ENCODE data around the gene ANKRD27.

GRCh38 chr19:32669310-32669709 is 5.7 kb downstream of the ANKRD27 start:
- TF ChIP-seq, protein P1, sequence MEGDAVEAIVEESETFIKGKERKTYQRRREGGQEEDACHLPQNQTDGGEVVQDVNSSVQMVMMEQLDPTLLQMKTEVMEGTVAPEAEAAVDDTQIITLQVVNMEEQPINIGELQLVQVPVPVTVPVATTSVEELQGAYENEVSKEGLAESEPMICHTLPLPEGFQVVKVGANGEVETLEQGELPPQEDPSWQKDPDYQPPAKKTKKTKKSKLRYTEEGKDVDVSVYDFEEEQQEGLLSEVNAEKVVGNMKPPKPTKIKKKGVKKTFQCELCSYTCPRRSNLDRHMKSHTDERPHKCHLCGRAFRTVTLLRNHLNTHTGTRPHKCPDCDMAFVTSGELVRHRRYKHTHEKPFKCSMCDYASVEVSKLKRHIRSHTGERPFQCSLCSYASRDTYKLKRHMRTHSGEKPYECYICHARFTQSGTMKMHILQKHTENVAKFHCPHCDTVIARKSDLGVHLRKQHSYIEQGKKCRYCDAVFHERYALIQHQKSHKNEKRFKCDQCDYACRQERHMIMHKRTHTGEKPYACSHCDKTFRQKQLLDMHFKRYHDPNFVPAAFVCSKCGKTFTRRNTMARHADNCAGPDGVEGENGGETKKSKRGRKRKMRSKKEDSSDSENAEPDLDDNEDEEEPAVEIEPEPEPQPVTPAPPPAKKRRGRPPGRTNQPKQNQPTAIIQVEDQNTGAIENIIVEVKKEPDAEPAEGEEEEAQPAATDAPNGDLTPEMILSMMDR (IDR thresholded peaks at IDR 0.05; ENCODE audit: low read depth, low read length, poor library complexity, severe bottlenecking): no peak
- TF ChIP-seq EZH2phosphoT487 (IDR thresholded peaks at IDR 0.05; ENCODE audit: borderline replicate concordance, low read length): no peak
